ENCODE data around the gene SECISBP2.

DNA sequence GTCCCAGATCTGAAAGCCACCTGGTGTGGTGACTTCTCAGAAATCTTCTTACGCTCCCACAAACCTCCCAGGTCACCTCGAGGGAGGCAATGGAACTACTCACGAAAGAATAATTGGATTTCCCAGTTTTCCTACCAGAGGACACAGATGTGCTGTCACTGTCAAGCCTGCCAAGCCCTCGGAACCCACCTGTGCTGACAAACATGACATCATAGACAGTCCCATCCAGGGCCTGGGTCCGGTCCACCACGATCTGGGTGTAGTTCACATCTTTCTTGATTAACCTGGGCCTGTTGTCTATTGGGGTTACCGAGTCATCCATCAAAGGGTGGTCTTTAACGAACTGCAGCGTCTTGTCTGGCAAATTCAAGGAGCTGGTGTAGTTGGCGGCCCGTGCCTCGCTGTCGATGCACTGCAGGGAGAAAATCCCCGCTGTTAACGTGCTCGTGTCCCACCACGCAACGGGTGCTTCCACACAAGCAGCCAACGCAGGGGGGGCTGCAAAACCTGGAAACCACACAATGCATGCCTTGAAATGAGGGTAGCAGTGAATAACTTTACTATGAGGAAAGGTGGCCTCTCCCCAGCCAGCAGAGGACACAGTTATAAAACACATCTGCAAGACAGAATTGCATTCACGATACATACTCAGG is 69.0 kb downstream of the SECISBP2 start:
- TF ChIP-seq POLR2A (IDR thresholded peaks at IDR 0.05; ENCODE audit: low read depth, low read length), result no peak
- TF ChIP-seq TAF1 (IDR thresholded peaks at IDR 0.05; ENCODE audit: borderline replicate concordance, low read depth, low read length), result no peak
